GM19328 (cell line): ENCODE results near the gene EML5.
"Not testable (repeated sequence)": the region's sequence is repeated elsewhere in the genome, so short reads cannot be mapped to it uniquely, and the experiment has no call there.

Experiments
- ATAC-seq: cut with Tn5 transposase; IDR thresholded peaks from one replicate; pipeline ENCODE4 v1.9.1; 2021; ENCODE audit warnings: mild to moderate bottlenecking, moderate library complexity; ENCODE audit not compliant: unreplicated experiment

Gene EML5

GRCh38 chr14:88804477-88804876, 11.7 kb upstream of the EML5 start:
- ATAC-seq, result no peak

- ATAC-seq, result no peak
Measured at GRCh38 chr14:88804035-88804434, 11.3 kb upstream of the EML5 start.

- ATAC-seq, result no peak
Measured at GRCh38 chr14:88802596-88802995, 9.8 kb upstream of the EML5 start.

GRCh38 chr14:88799522-88799921, 6.8 kb upstream of the EML5 start:
- no peak for ATAC-seq

- ATAC-seq, result no peak
Measured at GRCh38 chr14:88798156-88798555, 5.4 kb upstream of the EML5 start.

- ATAC-seq, result no peak
Measured at GRCh38 chr14:88793259-88793625, 489 bp upstream of the EML5 start.

DNA sequence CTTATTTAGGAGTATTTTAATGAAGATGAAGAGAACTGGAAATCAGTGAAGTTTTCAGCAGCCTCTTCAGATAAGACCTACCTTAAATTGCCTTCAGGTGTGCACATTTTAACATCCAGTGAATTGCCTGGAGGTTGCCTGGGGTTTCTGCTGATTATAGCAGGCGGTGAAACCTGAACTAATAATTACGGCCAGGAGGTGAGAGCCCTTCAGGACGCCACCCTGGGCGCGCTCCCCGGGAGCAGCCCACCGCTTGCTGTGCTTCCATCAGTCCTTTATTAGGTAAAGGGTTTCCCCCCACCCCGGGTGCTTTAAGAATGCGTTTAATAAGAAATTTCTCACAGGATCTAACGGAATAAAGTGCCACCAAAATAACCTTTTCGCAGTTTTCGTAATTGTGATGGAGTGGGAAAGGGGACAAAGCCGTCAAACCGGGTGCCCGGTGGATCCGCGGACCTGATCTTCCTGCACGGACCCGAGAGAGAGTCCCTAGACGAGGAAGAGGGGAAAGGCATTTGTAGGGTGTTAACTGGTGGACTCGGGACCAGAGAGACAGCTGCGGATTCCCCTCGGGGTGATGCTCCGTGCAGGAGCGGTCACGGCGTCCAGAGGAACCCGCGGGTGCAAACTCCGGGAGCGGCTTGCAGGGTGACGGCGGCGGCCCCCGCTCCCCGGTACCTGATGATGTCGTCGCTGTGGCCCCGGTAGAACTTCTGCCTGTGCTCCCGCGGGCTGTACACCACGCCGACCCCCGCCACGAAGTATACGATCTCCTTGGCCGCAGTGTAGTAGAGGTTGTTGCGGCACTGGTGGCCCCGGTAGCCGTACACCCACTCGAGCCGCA, 902 bp downstream of the EML5 start:
- no peak for ATAC-seq

GRCh38 chr14:88791252-88791621, 1.5 kb downstream of the EML5 start:
- ATAC-seq, result no peak

DNA sequence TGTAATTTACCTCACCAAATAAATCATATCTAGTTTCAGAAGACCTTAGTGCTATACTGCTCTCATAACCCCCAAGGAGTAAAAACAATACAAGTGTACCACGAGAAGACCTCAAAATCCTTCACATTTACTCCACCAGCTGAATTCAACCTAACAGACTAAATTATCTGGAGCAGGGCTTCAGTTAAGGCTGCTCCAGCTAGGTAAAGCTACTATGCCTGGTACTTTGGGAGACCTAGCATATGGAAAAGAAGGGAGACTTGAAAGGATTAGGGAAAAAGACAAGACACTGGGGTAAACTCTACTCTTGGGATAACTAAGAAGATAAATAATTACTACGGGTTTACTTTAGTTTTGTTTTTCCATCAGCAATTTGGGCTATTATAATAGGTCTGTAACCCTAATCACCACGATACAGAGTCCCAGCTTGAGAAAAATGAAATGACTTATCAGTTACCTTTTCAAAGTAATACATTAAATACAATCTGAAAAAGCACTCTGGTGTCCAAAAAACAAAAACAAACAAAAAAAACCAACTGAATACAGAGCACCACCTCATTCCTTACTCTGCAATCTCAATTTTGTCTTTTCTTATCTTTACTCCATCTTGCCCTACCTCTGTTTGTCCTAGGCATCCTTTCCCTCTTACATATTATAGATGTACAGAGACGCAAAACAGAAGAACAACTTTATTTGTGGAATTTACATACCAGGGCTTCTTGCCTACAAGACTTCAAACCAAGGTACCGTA, 2.1 kb downstream of the EML5 start:
- no peak for ATAC-seq

GRCh38 chr14:88789573-88789972, 3.2 kb downstream of the EML5 start:
- not testable (repeated sequence) for ATAC-seq

DNA sequence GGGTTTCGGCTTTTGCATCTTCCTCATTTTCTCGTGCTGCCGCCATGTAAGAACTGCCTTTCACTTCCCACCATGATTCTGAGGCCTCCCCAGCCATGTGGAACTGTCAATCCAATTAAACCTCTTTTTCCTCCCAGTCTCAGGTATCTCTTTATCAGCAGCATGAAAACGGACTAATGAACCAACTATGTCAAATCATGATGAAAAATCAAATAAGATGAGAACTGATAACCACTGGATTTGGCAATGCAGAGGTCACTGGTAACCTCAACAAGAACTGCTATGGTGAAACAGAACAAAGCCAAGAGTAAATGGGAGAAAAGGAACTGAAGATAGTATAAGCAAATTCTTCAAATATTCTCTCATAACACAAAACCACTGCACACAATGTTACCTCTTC, 6.0 kb downstream of the EML5 start:
- ATAC-seq, result no peak

GRCh38 chr14:88785911-88786310, 6.8 kb downstream of the EML5 start:
- no peak for ATAC-seq

DNA sequence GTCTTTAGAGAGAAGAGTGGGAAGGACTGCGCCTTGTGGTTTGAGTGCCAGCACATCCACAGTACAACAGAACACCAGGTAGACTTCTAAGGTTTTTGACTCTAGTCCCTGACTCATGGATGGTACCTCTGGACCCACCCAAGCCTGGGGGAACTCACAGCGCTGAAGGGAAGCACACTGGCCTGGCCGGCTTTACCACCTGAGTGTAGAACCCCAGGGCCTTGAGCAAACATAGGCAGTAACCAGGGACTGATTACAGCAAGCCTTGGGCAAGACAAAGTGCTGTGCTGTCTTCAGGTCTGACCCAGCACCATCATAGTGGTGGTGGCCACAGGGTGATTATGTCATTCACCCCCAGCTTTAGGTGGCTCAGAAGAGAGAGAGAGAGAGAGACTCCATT, 17.2 kb downstream of the EML5 start:
- no peak for ATAC-seq

DNA sequence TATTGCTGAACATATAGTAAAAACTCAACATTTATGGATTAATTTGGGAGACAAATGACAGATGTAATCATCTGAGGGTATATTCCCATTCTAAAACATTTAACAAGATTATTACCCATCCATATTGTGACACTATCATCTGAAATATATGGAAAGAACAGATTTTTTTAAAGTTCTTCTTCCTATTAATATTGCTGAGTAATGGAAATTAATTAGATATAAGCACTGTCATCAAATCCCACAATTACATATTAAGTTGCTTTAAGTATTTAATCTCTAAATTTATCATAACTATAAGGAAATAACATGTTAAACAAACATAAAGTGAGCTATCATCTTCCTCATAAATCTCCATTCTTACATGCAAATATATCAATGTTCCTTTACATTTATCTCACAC, 22.0 kb downstream of the EML5 start:
- ATAC-seq, result no peak

GRCh38 chr14:88765130-88765529, 27.6 kb downstream of the EML5 start:
- no peak for ATAC-seq

DNA sequence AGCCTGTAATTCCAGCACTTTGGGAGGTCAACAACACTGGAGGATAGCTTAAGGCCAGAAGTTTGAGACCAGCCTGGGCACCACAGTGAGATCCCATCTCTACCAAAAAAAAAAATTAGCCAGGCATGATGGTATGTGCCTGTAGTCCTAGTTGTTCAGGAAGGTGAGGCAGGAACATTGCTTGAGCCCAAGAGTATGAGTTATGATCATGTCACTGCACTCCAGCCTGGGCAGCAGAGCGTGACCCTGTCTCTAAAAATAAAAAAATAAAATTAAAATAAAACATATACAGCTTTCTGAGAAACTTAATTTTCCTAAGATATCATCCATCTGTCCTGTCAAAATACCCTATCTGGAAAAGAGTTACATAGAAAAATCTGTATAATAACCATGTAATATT, 38.9 kb downstream of the EML5 start:
- ATAC-seq, result no peak

- ATAC-seq, result no peak
Measured at GRCh38 chr14:88750945-88751344, 41.8 kb downstream of the EML5 start.

- no peak for ATAC-seq
Measured at GRCh38 chr14:88750413-88750812, 42.3 kb downstream of the EML5 start.

DNA sequence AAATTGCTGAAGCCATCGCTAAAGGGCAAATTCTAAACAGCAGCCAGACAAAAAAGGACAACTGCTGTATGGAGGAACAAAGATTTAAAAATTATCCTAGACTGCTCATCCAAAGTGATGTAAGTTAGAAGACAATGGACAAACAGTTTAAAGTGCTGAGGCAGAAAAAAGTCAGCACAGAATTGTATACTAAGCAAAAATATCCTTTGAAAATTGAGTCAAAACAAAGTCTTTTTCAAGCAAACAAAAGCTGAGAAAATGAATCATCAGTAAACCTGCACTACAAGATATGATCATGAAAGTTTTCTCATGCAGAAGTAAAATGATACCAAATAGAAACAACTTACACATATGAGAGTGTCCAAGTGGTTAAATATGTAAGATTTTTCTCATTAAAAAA, 43.6 kb downstream of the EML5 start:
- ATAC-seq, result no peak

GRCh38 chr14:88748288-88748687, 44.5 kb downstream of the EML5 start:
- ATAC-seq, result no peak

DNA sequence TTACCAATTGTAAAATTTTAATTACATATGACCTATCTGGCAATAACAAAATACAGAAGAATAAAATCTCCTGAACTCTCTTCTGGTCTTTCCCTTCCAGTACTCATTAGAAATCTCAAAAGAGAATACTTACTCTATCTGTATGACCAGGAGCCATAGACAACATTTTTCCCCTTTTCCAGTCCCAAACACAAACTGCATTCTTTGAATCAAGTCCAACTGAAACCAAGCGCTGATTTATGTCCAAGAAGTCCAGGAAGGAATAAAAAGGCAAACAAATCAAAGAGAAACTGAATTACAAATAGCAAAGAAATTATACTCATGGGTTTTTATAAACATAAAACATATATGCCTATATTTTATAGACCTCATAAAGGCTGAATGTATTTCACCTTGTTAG, 46.7 kb downstream of the EML5 start:
- ATAC-seq, result no peak

DNA sequence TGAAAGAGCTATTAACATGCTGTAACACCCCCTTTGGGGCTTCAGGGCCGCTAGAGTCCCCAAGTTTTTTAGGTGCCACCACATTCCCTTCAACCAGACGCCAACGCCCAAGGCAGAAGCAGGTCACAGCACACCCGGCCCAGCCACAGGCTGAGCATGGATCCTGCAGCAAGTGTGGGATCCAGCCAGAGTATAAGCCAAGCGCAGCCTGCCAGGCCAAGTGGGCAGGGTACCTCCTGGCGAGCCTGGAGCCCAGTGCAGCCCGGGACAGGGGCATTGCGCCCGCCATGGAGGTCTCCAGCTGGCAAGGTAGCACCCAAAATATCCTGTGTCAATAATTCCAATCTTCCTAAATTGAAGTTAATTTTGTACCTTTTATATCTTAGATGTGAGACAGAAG, 55.5 kb downstream of the EML5 start:
- ATAC-seq, result no peak
